ENCODE measurements around the gene TGM3.

Gene TGM3

DNA sequence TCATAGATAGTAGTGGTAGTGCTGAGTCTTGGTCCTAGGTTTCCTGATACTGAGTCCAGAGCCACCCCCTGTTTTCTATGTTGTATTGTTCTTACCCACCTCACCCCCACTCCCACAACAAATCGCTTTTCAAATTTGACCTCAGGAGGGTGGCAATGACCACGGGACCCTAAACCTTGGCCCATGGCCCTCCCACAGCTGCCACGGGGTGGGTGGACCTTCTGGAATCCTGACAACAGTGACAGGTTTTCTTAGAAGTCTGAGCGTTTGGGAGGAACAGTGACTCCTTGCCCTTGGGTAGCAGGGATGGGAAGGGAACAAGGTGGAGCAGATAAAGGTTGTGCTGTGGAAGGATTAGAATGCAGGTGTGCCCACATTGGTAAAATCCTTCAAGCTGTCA, 36.9 kb downstream of the TGM3 start:
- no peak for TF ChIP-seq POLR2AphosphoS5 (IDR thresholded peaks at IDR 0.05; ENCODE audit: low read depth, low read length)
- TF ChIP-seq SIN3A (IDR thresholded peaks at IDR 0.05; ENCODE audit: borderline replicate concordance, insufficient read depth, low read length) = no peak
- TF ChIP-seq FOXP2 (optimal IDR thresholded peaks at IDR 0.05; ENCODE audit: borderline replicate concordance, extremely low read depth, extremely low read length, insufficient read depth) = no peak
- no peak for TF ChIP-seq TAF1 (IDR thresholded peaks at IDR 0.05; ENCODE audit: borderline replicate concordance, insufficient read depth, low read length)
- TF ChIP-seq, protein P1, sequence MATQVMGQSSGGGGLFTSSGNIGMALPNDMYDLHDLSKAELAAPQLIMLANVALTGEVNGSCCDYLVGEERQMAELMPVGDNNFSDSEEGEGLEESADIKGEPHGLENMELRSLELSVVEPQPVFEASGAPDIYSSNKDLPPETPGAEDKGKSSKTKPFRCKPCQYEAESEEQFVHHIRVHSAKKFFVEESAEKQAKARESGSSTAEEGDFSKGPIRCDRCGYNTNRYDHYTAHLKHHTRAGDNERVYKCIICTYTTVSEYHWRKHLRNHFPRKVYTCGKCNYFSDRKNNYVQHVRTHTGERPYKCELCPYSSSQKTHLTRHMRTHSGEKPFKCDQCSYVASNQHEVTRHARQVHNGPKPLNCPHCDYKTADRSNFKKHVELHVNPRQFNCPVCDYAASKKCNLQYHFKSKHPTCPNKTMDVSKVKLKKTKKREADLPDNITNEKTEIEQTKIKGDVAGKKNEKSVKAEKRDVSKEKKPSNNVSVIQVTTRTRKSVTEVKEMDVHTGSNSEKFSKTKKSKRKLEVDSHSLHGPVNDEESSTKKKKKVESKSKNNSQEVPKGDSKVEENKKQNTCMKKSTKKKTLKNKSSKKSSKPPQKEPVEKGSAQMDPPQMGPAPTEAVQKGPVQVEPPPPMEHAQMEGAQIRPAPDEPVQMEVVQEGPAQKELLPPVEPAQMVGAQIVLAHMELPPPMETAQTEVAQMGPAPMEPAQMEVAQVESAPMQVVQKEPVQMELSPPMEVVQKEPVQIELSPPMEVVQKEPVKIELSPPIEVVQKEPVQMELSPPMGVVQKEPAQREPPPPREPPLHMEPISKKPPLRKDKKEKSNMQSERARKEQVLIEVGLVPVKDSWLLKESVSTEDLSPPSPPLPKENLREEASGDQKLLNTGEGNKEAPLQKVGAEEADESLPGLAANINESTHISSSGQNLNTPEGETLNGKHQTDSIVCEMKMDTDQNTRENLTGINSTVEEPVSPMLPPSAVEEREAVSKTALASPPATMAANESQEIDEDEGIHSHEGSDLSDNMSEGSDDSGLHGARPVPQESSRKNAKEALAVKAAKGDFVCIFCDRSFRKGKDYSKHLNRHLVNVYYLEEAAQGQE (IDR thresholded peaks at IDR 0.05; ENCODE audit: insufficient read depth in 1 of 2, low read depth in 2 of 2, low read length in 2 of 2) = no peak

DNA sequence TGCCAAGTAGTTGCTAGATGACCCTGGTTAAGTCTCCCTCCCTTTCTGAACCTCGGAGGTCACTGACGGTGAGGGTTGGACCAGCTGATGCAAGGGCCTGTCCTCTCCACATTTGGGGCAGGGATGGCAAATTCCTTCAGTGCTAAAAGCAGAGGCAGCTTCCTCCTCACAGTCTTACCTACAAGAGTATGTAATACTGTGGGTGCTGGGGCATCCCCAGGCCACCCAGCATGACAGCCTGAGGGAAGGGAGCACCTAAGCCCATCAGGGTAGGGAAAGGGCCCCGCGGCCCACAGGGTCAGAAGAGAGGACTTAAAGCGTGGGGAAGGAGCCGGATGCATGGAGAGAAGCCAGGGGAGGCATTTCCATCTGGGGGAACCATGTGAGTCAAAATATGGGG, 38.0 kb downstream of the TGM3 start:
- TF ChIP-seq POLR2AphosphoS5 (IDR thresholded peaks at IDR 0.05; ENCODE audit: low read depth, low read length) (no peak), SIN3A (IDR thresholded peaks at IDR 0.05; ENCODE audit: borderline replicate concordance, insufficient read depth, low read length) (no peak), FOXP2 (optimal IDR thresholded peaks at IDR 0.05; ENCODE audit: borderline replicate concordance, extremely low read depth, extremely low read length, insufficient read depth) (no peak), TAF1 (IDR thresholded peaks at IDR 0.05; ENCODE audit: borderline replicate concordance, insufficient read depth, low read length) (no peak)
- TF ChIP-seq, protein P1 (IDR thresholded peaks at IDR 0.05; ENCODE audit: insufficient read depth in 1 of 2, low read depth in 2 of 2, low read length in 2 of 2) = no peak

DNA sequence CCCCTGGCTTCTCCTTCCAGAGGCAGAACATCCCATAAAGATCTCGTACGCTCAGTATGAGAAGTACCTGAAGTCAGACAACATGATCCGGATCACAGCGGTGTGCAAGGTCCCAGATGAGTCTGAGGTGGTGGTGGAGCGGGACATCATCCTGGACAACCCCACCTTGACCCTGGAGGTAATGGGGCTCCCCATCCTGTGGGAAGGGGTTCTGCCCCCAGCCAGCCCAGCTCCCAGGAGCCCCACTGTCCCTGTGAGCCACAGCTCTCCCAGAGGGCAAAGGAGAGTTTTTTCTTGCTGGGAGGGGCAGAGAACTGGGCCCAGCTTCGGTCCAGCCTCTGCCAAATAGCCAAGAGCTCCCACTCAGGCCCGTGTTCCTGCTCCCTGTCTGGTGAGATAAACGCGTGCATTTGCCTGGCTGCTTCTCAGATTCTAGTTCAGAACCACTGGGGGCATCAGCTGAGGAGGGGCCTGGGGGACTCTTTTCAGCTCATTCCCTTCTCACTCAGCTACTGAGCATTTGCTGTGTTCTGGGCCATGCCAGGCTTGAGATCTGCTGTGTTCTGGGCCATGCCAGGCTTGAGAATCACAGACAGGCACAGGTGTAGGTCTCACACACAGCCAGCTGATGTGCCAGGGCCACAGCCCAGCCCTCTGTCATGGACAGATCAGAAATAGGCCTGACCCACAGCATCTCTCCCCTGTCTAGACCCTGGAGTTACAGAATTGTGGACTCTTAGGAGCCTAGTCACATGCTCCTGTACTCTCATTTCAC, 39.5 kb downstream of the TGM3 start:
- TF ChIP-seq TAF1 (IDR thresholded peaks at IDR 0.05; ENCODE audit: borderline replicate concordance, insufficient read depth, low read length) (no peak), POLR2AphosphoS5 (IDR thresholded peaks at IDR 0.05; ENCODE audit: low read depth, low read length) (no peak), SIN3A (IDR thresholded peaks at IDR 0.05; ENCODE audit: borderline replicate concordance, insufficient read depth, low read length) (no peak), FOXP2 (optimal IDR thresholded peaks at IDR 0.05; ENCODE audit: borderline replicate concordance, extremely low read depth, extremely low read length, insufficient read depth) (no peak)
- TF ChIP-seq, protein P1 (IDR thresholded peaks at IDR 0.05; ENCODE audit: insufficient read depth in 1 of 2, low read depth in 2 of 2, low read length in 2 of 2) = no peak

DNA sequence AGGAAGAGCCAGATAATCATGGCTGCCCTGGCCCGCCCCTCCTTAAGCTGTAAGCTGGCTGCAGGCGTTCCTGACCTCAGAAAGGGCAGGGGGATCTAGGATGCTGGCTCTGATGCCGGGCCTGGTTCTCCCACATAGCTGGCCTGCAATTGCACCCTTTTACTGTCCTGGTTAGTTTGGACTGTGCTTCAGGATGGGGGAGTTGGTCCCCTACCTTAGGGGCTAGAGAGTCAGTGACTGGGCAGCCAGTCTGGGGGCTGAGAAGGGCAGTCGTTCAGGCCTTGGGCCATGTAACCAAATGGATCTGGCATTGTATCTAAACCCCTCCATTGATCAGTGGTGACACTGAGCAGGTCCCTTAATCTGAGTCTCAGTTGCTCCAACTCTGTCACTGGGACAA, 40.7 kb downstream of the TGM3 start:
- TF ChIP-seq POLR2AphosphoS5 (IDR thresholded peaks at IDR 0.05; ENCODE audit: low read depth, low read length) (no peak), SIN3A (IDR thresholded peaks at IDR 0.05; ENCODE audit: borderline replicate concordance, insufficient read depth, low read length) (no peak), FOXP2 (optimal IDR thresholded peaks at IDR 0.05; ENCODE audit: borderline replicate concordance, extremely low read depth, extremely low read length, insufficient read depth) (no peak), TAF1 (IDR thresholded peaks at IDR 0.05; ENCODE audit: borderline replicate concordance, insufficient read depth, low read length) (no peak)
- TF ChIP-seq, protein P1 (IDR thresholded peaks at IDR 0.05; ENCODE audit: insufficient read depth in 1 of 2, low read depth in 2 of 2, low read length in 2 of 2) = no peak
